Myocyte (in vitro differentiated cells): ENCODE measurements around the gene PLXNB3. TPM values are rescaled to one million over a fixed set of nuclear protein-coding genes. Genes with fewer than 3 reads are reported as not detected.

Experiments
- DNase-seq: peaks from one replicate; pipeline ENCODE4 v3.0.0-alpha.2; 2012; ENCODE audit warnings: low read depth
- total RNA-seq: library from RNA; depleted of rRNA; stranded (reverse); fragments of >200 nt; gene quantifications from 2 replicates; pipeline ENCODE4 v1.2.3, GENCODE V29; 2014

Gene PLXNB3
- total RNA-seq, 1 donor from 2014 or later, result 5.1 TPM

- DNase-seq, result no peak
These were observed 27.2 kb downstream of the PLXNB3 start for GRCh38 chrX:153791104-153791852.

- DNase-seq, result no peak
These were observed 28.3 kb downstream of the PLXNB3 start for GRCh38 chrX:153792368-153792767.

- DNase-seq, result no peak
These were observed 29.2 kb downstream of the PLXNB3 start for GRCh38 chrX:153793291-153793690.

GRCh38 chrX:153794018-153794896, 30.2 kb downstream of the PLXNB3 start, which contains the start of the genes IDH3G and SSR4:
Gene IDH3G (minus strand): TSS chrX:153794375. CDS start chrX:153794326, 49 bp downstream.
Gene SSR4 (plus strand): TSS chrX:153794668. CDS start chrX:153794688, 20 bp downstream.
- peak; percentile 93 for DNase-seq

- DNase-seq, result no peak
These were observed 31.1 kb downstream of the PLXNB3 start for GRCh38 chrX:153794897-153795816.

GRCh38 chrX:153797415-153798015, 33.5 kb downstream of the PLXNB3 start:
- DNase-seq, result no peak

GRCh38 chrX:153799326-153799725, 35.3 kb downstream of the PLXNB3 start:
- no peak for DNase-seq

GRCh38 chrX:153800177-153800722, 36.2 kb downstream of the PLXNB3 start:
- DNase-seq, result no peak

- no peak for DNase-seq
These were observed 36.7 kb downstream of the PLXNB3 start for GRCh38 chrX:153800746-153801145.

GRCh38 chrX:153801669-153802068, 37.6 kb downstream of the PLXNB3 start:
- DNase-seq, result no peak

GRCh38 chrX:153802513-153803045, 38.5 kb downstream of the PLXNB3 start:
- no peak for DNase-seq

GRCh38 chrX:153803211-153804099, 39.4 kb downstream of the PLXNB3 start:
- no peak for DNase-seq

GRCh38 chrX:153804100-153804595, 40.1 kb downstream of the PLXNB3 start:
- no peak for DNase-seq

GRCh38 chrX:153804621-153805020, 40.6 kb downstream of the PLXNB3 start:
- no peak for DNase-seq

- DNase-seq, result no peak
These were observed 41.4 kb downstream of the PLXNB3 start for GRCh38 chrX:153805436-153805835.

GRCh38 chrX:153806999-153807575, 43.0 kb downstream of the PLXNB3 start:
- no peak for DNase-seq

GRCh38 chrX:153807976-153808375, 43.9 kb downstream of the PLXNB3 start:
- no peak for DNase-seq

- no peak for DNase-seq
These were observed 48.2 kb downstream of the PLXNB3 start for GRCh38 chrX:153812220-153812619.
